ENCODE results near the gene FBXW8. TPM values are rescaled to one million over a fixed set of nuclear protein-coding genes. Genes with fewer than 3 reads are reported as not detected.
A peak's percentile ranks its signal among the peaks of the same experiment; 100 is the strongest.

Gene FBXW8
- total RNA-seq (2021) (15.6 to 18.5 TPM (median 18.0 TPM) in 3 replicates), Bru-seq, nascent RNA (percentile 78 among the genes with signal in this experiment)
- long read RNA-seq, experiment 1, full-length matches to known transcripts: 52 of 76 reads
- long read RNA-seq, experiment 1, partial matches to known transcripts: 12 of 76 reads
- long read RNA-seq, experiment 1, other reads (novel, unspliced or antisense): 12 of 76 reads
- long read RNA-seq, experiment 2, full-length matches to known transcripts: 6 of 15 reads
- long read RNA-seq, experiment 2, partial matches to known transcripts: 3 of 15 reads
- long read RNA-seq, experiment 2, other reads (novel, unspliced or antisense): 6 of 15 reads
- long read RNA-seq, experiment 3, full-length matches to known transcripts: 2 of 5 reads
- long read RNA-seq, experiment 3, partial matches to known transcripts: 3 of 5 reads
- long read RNA-seq, experiment 3, other reads (novel, unspliced or antisense): 0 of 5 reads

- Mint-ChIP-seq H3K27me3 (ENCODE audit: low read depth) (peaks cover 5% of the 10 kb centered on the region), H3K9me3 (peaks cover 4% of the 10 kb centered on the region; the same call in 1 of the 2 replicates), H3K4me1 (peaks cover 14% of the 10 kb centered on the region), H3K27ac (peak within 1 kb of the TSS; percentile 86), H3K4me3 (peak within 1 kb of the TSS; percentile 83), H3K36me3 (no peaks in the 10 kb centered on the region; the same call in 1 of the 2 replicates)
- ChIA-PET CTCF (interaction anchor here (0.8 to 1.6 kb wide), 7 partner anchors 9 to 209 kb away, joined by 3 to 15 read pairs (median 4); no protein-coding TSS in a partner anchor), POLR2A (no interaction called here)
- DNase-seq (ENCODE audit: low spot score) (peak; percentile 76), ATAC-seq (peak; percentile 79)
- TF ChIP-seq CREB1 (CRISPR knock-in tag; IDR thresholded peaks at IDR 0.05): no peak
- peak; percentile 92; the same call in 1 of the 2 replicates for TF ChIP-seq FOXP1 (CRISPR knock-in tag; IDR thresholded peaks at IDR 0.05; ENCODE audit: borderline replicate concordance)
- TF ChIP-seq SOX15 (CRISPR knock-in tag; IDR thresholded peaks at IDR 0.05): no peak
- TF ChIP-seq ATF1 (CRISPR knock-in tag; IDR thresholded peaks at IDR 0.05): peak; percentile 63; the same call in 1 of the 2 replicates
- 0 out of 2 replicates have a peak, but pooled peaks have one; percentile 71 for TF ChIP-seq MLX (CRISPR knock-in tag; IDR thresholded peaks at IDR 0.05)
- TF ChIP-seq USF2 (CRISPR knock-in tag; IDR thresholded peaks at IDR 0.05): peak; percentile 75
- no peak for TF ChIP-seq NR3C1 (CRISPR knock-in tag; conservative IDR thresholded peaks at IDR 0.05; ENCODE audit: low read depth)
- TF ChIP-seq NR1H2 (CRISPR knock-in tag; IDR thresholded peaks at IDR 0.05): no peak
- TF ChIP-seq PRRX2 (CRISPR knock-in tag; IDR thresholded peaks at IDR 0.05): no peak
- TF ChIP-seq ZSCAN18 (CRISPR knock-in tag; IDR thresholded peaks at IDR 0.05): peak; percentile 39; the same call in 1 of the 2 replicates
- TF ChIP-seq ZNF317 (CRISPR knock-in tag; IDR thresholded peaks at IDR 0.05; ENCODE audit: borderline replicate concordance, low read depth): 0 out of 2 replicates have a peak, but pooled peaks have one; percentile 30
- no peak for TF ChIP-seq ERG (CRISPR knock-in tag; IDR thresholded peaks at IDR 0.05)
- peak; percentile 93 for TF ChIP-seq ETV6 (CRISPR knock-in tag; IDR thresholded peaks at IDR 0.05)
- TF ChIP-seq KAT7 (CRISPR knock-in tag; IDR thresholded peaks at IDR 0.05; ENCODE audit: borderline replicate concordance): peak; percentile 93
- TF ChIP-seq ZNF263 (CRISPR knock-in tag; IDR thresholded peaks at IDR 0.05; ENCODE audit: low read depth): 0 out of 2 replicates have a peak, but pooled peaks have one; percentile 43
- TF ChIP-seq TEAD1 (CRISPR knock-in tag; IDR thresholded peaks at IDR 0.05): peak; percentile 85
- no peak for TF ChIP-seq CBFB (CRISPR knock-in tag; IDR thresholded peaks at IDR 0.05; ENCODE audit: low read depth)
- TF ChIP-seq MAX (CRISPR knock-in tag; IDR thresholded peaks at IDR 0.05): peak; percentile 98
- 0 out of 2 replicates have a peak, but pooled peaks have one; percentile 37 for TF ChIP-seq ZNF281 (CRISPR knock-in tag; IDR thresholded peaks at IDR 0.05)
- no peak for TF ChIP-seq ZNF121 (CRISPR knock-in tag; IDR thresholded peaks at IDR 0.05)
- TF ChIP-seq STAT6 (CRISPR knock-in tag; conservative IDR thresholded peaks at IDR 0.05; ENCODE audit: low read depth): no peak
Measured at GRCh38 chr12:116910645-116911451, at the start of gene FBXW8. Gene FBXW8, plus strand, starts transcription at chr12:116910950. Its CDS starts 88 bp downstream, at chr12:116911038.

Data from WTC11 (cell line).